GM06990 (cell line): Measurements from ENCODE around the gene TSEN15.

Experiments used
- DNase-seq: peaks from one replicate; pipeline ENCODE4 v3.0.0-alpha.2; 2011; ENCODE audit not compliant: insufficient read length; ENCODE audit errors: extremely low read depth
- H3K27me3 ChIP-seq: replicated peaks from 2 replicates; pipeline ENCODE4 v1.6.0; 2011; ENCODE audit warnings: low read length; ENCODE audit not compliant: control insufficient read depth, insufficient read depth
- H3K36me3 ChIP-seq: 2 replicates; pipeline ENCODE4 v1.5.1; 2011; ENCODE audit warnings: low read length; ENCODE audit not compliant: control insufficient read depth, insufficient read depth
- H3K4me3 ChIP-seq: replicated peaks from 2 replicates; pipeline ENCODE4 v1.5.1; 2011; ENCODE audit warnings: low read depth, mild to moderate bottlenecking, control low read depth, low read length
- CTCF ChIP-seq: IDR thresholded peaks from 2 replicates; pipeline ENCODE4 v1.5.1; 2011; ENCODE audit warnings: low read length, control low read depth, mild to moderate bottlenecking, inconsistent platforms; ENCODE audit not compliant: insufficient read depth, poor library complexity, severe bottlenecking

TSEN15 gene

GRCh38 chr1:184051138-184051484, 419 bp upstream of the TSEN15 start:
- TF ChIP-seq CTCF = no peak
- Histone ChIP-seq H3K27me3 (no peaks in the 10 kb centered on the region), H3K4me3 (peak overlapping the region; percentile 89), H3K36me3 (no peaks in the 10 kb centered on the region)
- no peak for DNase-seq

GRCh38 chr1:184052194-184052559, 647 bp downstream of the TSEN15 start:
- peak overlapping the region; percentile 89 for H3K4me3 ChIP-seq
- H3K36me3 ChIP-seq = no peaks in the 10 kb centered on the region; the same call in 1 of the 2 replicates
- no peaks in the 10 kb centered on the region for H3K27me3 ChIP-seq
- no peak for TF ChIP-seq CTCF
- DNase-seq = no peak

GRCh38 chr1:184052750-184053149, 1.2 kb downstream of the TSEN15 start:
- Histone ChIP-seq H3K36me3 (no peaks in the 10 kb centered on the region; the same call in 1 of the 2 replicates), H3K27me3 (no peaks in the 10 kb centered on the region), H3K4me3 (peak overlapping the region; percentile 89)
- no peak for TF ChIP-seq CTCF
- DNase-seq = no peak

DNA sequence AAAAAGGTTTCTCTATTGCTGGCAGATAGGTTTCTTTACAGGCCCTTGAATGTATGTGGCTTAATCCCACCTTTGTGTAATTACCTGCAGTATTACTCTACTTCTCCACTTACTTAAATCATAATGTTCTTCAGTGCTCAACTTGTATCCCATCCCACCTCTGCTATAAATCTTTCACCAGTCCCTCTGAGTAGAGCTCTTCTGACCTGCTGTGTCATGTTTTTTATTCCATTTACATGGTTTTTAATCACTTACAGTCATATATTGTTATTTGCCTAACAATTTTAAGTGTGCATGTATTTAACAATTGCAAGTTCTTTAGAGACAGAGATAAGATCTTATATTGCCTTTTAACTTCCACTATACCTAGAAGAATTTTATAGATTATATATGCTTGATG, 2.4 kb downstream of the TSEN15 start:
- Histone ChIP-seq H3K36me3 (no peaks in the 10 kb centered on the region; the same call in 1 of the 2 replicates), H3K4me3 (no peak overlapping the region), H3K27me3 (no peaks in the 10 kb centered on the region)
- no peak for DNase-seq
- no peak for TF ChIP-seq CTCF

DNA sequence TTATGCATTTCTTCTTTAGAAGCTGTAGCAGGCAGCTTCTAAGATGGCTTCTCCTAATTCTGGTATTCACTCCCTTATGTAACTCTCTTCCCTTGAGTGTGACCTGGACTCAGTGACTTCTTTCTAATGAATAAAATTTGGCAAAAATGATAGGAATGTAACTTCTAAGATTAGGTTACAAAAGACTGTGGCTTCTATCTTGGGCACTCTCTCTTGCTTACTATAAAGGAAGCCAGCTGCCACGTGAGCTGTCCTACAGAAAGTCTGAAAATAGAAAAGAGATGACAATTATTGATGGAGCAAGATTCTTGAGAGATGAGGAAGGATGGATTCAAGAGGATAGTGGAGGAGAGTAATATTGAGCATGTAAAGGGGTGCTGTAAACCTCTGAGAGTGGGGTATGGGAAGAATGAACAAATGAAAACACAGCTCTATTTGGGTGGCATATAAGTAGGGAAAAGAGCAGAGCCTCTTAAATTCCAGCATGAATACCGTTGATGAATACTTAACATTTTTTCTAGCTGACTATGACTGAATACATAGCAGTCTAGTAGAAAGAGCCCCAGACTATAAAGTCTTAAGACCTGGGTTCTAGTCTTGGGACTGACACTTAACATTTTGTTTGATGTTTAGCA, 5.5 kb downstream of the TSEN15 start:
- H3K36me3 ChIP-seq = no peaks in the 10 kb centered on the region; the same call in 1 of the 2 replicates
- H3K4me3 ChIP-seq = no peak overlapping the region
- no peak for DNase-seq
- no peak for TF ChIP-seq CTCF
- H3K27me3 ChIP-seq = no peaks in the 10 kb centered on the region

DNA sequence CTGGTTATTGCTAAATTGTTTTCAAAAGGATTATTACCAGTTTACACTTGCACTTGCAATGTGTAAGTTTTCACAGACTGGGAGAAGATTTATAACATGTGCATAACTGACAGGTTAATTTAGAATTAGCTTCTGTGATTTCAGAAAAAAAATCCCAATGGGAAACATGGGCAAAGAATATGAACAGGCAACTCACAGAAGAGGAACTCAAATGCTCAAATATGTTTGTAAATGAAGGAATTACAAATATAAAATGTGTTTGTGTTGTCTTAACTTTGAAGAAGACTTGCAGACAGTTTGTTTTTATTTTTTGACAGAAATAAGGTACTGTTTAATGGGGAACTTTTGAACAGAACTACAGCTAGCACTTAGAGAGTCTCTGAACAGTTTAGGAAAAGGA, 8.4 kb downstream of the TSEN15 start:
- no peak for TF ChIP-seq CTCF
- Histone ChIP-seq H3K4me3 (no peak overlapping the region), H3K27me3 (no peaks in the 10 kb centered on the region), H3K36me3 (no peaks in the 10 kb centered on the region; the same call in 1 of the 2 replicates)
- no peak for DNase-seq
